G401 (cell line): ENCODE results near the gene CHST1. TPM values are rescaled to one million over a fixed set of nuclear protein-coding genes. Genes with fewer than 3 reads are reported as not detected.
A peak's percentile ranks its signal among the peaks of the same experiment; 100 is the strongest.

Experiments used
- DNase-seq: peaks from one replicate; pipeline ENCODE4 v3.0.0-alpha.2; 2015; ENCODE audit warnings: low spot score
- in situ Hi-C: cut with HindIII; loops from 2 replicates; pipeline ENCODE4 v1.10.0; 2016; ENCODE audit warnings: low sequenced_read_pairs, mixed read lengths
- total RNA-seq: library from RNA; depleted of rRNA; stranded (reverse); fragments of >200 nt; shearing (Covaris generic); gene quantifications from 2 replicates; pipeline ENCODE4 v1.2.3, GENCODE V29; 2014; rRNA removed

Gene CHST1
- total RNA-seq, 1 experiment from 2014 or later = not detected

DNA sequence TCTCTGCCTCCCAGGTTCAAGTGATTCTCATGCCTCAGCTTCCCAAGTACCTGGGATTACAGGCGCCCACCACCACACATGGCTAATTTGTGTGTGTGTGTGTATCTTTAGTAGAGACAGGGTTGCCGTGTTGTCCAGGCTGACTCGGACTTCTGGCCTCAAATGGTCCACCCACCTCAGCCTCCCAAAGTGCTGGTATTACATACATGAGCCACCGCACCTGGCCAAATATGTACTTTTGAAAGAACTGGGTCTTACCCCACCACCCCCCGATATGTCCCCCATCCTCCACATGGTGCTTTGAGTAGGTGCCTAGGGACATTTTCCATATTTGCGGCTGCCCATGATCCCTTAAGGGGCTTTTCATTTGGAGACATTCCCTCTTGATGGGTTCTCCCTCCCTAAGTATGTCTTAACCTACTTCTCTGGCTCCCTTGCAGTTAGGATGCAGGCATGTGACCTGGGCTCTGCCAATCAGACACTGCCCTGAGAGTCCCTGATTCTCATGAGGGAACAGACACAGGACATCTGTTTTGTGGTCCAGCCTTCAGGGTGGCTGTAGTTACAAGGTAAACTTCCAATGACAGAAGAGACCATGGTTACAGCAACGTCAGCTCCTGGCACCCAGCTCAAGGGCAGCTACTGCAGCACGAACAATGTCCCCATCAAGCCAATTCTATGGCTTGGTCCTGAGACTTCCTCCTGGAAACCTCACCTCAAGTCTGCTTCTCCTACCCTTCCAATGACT, 48.4 kb downstream of the CHST1 start:
- in situ Hi-C loops = no loop called here

DNA sequence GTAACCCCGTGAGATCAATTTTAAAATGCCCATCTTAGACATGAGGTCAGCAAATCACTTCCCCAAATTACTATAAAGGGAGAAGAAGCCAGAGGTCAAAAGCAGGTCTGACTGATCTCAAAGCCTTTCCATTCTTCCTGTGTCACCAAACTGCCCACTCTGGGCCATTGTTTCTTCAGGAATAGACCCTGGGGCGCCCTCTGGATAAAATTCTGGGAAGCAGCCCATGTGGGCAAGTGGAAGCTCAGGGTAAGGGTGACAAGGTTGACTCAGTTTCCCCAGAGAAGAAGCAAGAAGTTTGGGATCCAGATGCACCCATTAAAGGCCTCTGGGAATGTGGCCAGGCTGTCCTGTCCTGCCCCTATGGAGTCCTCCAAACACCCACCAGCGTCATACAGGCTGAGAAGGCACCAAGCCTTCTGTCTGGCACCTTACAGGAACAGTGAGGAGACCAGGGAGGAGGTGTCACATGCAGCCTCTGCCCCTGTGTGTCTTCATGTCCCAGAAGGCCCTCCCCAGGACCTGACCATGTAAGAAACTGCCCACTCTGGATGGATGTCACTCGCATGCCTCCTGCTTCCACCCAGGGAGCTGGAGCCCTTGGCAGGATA, 50.1 kb downstream of the CHST1 start:
- in situ Hi-C loops = no loop called here
- DNase-seq = no peak

More for the DNA sequence above, 48.4 kb downstream of the CHST1 start:
- no peak for DNase-seq

DNA sequence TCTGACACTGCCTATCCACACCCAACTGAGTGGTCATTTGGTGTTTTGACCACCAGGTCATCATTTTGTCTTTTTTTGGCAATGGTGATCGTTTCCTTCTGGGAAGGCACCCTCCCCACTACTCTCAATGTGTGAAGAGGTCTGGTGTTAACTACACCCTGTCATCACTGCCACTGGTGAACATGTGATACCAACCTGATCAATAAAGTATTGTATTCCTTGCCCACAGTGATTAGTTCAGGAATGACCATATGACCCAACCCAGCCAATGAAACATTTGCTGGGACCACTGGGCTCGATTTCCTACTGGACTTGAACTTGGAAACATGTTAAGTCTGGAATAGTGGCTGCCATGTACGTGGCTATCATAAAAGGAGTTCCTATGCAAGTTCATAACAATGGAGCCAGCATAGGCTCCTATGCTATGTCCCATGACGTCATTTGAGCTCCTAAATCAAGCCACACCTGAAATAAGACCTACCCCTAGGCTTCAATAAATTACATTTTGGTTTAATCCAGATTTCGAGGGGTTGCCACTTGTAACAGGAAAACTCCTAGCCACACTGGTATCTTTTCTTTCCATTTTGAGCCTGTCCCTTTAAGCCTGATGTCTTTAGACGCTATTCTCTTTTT, 51.1 kb downstream of the CHST1 start:
- in situ Hi-C loops = no loop called here
- DNase-seq = no peak

DNA sequence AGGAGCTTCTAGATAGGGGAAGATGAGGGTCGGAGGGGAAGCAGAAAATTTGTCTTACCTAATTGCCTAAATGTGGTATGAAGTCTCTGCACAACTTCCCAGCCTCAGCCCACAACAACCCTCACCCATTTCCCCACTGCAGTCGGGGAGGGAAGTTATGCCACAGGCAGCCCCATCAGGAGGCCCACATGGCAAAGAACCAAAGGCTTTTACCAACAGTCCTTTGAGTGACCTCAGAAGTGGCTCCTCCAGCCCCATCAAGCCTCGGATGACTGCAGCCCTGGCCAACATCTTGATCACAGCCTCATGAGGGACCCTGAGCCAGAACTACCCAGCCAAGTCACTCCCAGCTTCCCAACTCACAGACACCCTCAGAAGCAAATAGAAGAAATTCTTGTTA, 54.8 kb downstream of the CHST1 start:
- in situ Hi-C loops = no loop called here
- no peak for DNase-seq

DNA sequence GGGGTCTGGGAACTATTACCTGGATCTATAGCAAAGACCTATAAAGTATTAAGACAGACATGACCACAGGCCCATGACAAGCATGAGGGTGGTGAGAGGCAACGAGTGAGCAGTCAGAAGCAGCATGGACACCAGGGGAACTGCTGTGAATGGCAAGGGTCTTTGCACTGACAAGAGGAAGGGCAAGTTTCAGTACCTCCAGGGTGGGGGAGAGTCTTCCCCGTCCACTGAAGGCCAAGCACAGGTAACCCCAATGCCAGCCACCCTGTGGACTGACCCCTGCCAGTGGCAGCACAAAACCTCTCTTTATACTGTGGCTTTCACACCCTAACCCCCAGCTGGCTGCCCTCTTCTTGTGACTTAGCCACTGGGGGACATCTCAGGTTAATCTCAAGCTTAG, 55.5 kb downstream of the CHST1 start:
- DNase-seq = no peak
- in situ Hi-C loops = no loop called here

DNA sequence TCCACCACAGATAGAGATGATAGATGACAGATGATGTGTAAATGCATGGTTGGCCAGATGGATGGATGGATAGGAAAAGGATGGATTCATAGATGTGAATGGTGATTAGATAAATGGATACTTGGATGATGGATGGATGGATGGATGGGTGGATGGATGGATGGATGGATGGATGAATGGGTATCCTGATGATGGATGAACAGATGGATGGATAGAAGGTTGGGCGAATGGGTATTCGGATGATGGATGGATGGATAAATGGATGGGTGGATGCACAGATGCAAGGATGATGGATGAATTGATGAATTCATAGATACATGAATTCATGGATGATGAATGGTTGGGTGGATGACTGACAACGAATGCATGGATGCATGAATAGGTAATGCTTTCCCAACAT, 56.1 kb downstream of the CHST1 start:
- in situ Hi-C loops = no loop called here

DNA sequence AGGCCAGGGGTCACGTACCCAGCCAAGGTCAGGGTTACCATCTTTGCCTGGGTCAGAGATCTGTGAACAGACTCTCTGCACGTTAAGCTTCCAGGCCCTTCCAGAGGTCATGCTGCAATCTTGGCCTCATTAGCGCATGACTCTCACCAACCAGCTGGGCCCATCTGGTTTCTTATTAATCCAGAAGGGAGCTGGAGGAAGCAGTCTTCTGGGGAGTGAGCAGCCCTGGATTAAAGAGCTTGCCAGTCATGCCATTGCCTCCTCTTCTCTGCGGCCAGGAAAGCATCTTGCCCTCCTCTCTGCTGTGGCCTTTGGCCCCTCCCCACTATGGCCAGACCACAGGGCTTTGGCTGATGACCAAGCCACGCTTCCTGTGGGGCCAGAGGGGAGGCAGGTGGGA, 57.4 kb downstream of the CHST1 start:
- in situ Hi-C loops = no loop called here
- DNase-seq = no peak

More for the DNA sequence above, 56.1 kb downstream of the CHST1 start:
- no peak for DNase-seq

DNA sequence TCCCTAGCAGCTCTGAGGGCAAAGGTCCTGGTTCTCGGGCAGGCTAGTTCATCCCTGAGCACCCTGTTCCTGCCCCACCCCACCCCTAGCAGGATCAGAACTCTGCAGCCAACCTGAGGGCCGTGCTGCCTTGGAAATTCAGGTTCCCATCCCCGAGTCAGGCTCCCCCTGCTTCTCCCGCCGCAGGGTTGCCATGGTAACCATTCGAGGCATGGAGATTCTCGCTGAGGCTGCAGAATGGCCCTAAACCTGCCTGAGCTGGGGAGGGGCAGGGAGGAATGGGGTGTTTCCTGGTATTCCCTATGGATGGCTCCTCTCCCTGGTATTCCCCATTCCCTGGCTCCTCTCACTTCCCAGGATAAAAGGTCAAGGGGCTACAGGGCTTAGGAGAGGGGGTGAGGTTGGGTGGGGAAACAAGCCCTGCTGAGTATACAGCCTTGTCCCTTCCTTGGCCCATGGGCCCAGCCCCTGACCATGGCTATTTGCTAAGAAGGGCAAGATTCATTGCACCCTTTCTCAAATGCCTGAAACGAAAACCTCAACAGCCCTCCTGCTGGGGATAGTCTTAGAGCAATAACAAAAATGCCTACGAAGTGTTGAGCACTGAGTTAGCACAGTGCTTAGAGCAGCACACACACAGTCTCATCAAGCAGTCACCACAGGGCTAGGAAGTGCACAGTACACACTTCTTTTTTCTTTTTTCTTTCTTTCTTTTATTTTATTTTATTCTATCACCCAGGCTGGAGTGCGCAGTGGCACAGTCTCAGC, 58.7 kb downstream of the CHST1 start:
- DNase-seq = peak; percentile 65
- in situ Hi-C loops = no loop called here

DNA sequence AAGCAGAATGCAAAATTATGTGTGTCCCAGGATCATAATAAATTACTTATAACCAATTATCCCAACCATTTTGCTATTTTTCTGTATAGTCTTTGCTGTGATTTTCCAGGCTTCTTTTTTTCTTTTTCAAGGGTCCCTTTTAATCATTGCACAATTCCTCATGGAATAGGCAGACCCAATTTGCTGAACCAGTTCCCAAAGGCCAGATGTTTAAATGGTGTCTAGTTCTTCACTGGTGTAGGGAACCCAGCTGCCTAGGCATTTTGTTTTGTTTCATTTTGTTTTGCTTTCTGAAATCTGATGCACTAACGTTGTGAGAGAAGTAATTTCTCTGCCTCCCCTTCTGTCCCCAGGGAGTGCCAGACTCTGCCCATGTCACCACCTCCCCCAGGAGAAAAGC, 60.4 kb downstream of the CHST1 start:
- DNase-seq = no peak
- in situ Hi-C loops = no loop called here

DNA sequence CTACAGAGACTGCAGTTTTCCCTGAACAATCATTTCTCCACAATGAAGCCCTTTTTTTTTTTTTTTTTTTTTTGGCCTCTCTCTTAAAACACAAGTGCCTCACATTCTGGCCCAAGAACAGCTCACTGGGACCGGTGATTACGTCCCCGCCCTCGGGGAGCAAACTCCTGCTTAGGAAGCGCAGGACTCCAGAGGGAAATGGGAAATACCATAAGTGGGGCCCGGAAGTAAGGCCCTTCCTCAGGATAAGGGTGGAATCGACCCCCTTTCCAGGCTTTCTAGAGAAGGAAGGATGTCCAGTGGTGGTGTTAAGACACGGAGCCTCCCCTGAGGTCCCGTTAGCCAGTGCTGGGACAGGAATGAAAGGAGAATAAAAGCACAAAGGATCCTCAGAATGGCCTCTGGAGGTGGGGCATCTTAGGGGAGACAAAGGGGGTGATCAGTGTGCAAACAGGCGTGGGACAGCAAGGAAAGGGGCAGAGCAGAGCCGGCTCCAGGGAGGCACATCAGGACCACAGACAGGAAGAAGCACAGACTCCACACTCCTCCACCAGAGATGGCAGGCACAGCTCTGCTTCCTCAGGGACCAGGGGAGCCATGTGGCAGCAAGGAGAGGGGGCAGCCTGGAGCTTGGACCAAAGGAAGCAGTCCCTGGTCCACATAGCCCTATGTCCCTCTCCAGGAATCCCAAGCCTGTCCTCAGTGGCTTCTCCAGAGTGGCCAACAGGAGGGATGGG, 61.3 kb downstream of the CHST1 start:
- DNase-seq = no peak
- in situ Hi-C loops = no loop called here

DNA sequence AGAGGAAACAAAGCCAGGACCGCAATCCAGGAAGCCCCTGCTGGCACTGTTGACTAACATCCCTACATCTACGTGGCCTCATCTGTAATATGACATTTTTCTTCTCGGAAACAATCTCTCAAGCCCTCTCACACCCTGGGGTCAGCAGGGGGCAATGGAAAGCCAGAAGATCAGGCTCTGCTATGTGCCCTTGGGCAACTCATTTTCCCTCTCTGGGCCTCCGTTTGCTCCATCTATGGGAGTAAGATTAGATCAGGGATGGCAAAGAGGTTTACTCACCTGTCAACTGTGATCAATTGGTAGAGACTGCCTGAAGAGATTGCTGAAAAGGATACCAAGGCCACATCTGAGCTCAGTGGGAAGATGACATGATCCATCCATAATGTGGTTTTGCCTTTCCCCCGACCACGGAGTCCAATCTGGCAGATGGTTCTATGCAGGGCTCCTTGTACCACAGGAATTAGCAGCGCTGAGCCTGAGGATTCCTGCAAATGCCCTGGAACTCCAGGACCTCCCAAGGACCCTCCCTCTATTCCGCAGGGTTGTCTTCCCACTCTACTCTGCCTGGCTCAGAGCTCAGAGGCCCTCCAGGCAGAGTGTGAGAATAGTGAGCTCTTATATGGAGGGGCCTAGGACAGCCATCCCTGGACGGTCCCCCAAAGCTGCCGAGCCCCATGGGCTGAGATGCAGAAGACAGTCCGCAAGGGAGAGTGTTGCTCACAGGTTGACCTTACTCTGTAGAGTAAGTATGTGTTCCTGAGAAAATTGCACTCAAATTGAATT, 66.1 kb downstream of the CHST1 start:
- no peak for DNase-seq
- in situ Hi-C loops = no loop called here

Other genes starting within 250 kb of the CHST1 start
- gene SLC35C1, start 139.5 kb upstream of the CHST1 start, total RNA-seq = 2.3 and 3.3 TPM in 2 replicates
- 12.6 and 13.1 TPM in 2 replicates for gene CRY2, start 181.9 kb upstream of the CHST1 start, total RNA-seq
- gene MAPK8IP1, start 220.0 kb upstream of the CHST1 start, total RNA-seq = 32.5 and 38.5 TPM in 2 replicates
- gene FREY1, start 241.6 kb upstream of the CHST1 start, total RNA-seq = 0.24 TPM in 1 of 2 replicates, not detected in the other